Left ventricle myocardium superior (tissue), 1 donor: Measurements from ENCODE around the gene MLLT11. TPM values are rescaled to one million over a fixed set of nuclear protein-coding genes. Genes with fewer than 3 reads are reported as not detected.
"Not testable (repeated sequence)": the region's sequence is repeated elsewhere in the genome, so short reads cannot be mapped to it uniquely, and the experiment has no call there.

Experiments used
- ATAC-seq: fragments of 200-7000 bp; cut with Tn5 transposase; one replicate; pipeline ENCODE4 v1.9.1; 2020; ENCODE audit warnings: mild to moderate bottlenecking, moderate library complexity
- DNase-seq: peaks from one replicate; pipeline ENCODE4 v3.0.0-alpha.2; 2020
- intact Hi-C: fragments of 100-400 bp; cut with micrococcal nuclease; formaldehyde crosslinking; loops from one replicate; pipeline ENCODE4 v1.11.0; 2022
- total RNA-seq: library from RNA; stranded (reverse); fragmentation: NEBNext Ultra II Directional; extraction: Animal tissue kit (Norgen Biotek cat#: 25700); gene quantifications from one replicate; pipeline ENCODE4 v1.2.1, GENCODE V29; 2021
- donor health status: DM: no; HTN: yes; CAD: no; lungs with severe emphysema.

The MLLT11 gene
- total RNA-seq, 1 donor from 2014 or later = 1.8 TPM

DNA sequence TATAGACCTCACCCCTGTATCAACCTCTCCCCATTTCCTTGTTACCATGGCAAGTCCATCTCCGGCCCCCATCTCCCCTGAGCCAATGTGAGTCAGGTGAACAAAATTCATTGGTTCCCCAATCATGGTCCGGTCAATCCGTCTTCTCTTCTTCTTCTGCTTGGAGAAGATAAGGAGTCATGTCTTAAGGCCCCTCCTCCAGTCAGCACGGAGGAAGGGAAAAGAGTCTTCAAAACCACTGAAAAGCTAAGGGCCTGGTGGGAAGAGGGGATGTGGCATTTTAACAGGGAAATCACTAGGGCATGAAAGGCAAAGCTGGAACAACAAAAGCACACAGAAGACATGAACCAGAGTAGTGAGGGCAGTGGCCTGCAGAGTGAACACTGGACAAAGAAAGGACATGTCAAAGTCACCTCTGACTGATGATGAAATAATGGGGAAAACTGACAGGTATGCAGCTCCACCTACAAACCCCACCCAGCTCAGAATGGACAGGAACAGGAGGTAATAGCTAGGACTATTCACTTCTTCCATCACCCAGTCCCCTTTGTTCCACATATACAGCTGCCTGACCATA is 5.1 kb upstream of the MLLT11 start:
- DNase-seq = no peak
- no peak for ATAC-seq
- intact Hi-C loops = no loop called here

- intact Hi-C loops = no loop called here
- ATAC-seq (no peak), DNase-seq (no peak)
Observed at GRCh38 chr1:151055581-151055980, 4.6 kb upstream of the MLLT11 start.

DNA sequence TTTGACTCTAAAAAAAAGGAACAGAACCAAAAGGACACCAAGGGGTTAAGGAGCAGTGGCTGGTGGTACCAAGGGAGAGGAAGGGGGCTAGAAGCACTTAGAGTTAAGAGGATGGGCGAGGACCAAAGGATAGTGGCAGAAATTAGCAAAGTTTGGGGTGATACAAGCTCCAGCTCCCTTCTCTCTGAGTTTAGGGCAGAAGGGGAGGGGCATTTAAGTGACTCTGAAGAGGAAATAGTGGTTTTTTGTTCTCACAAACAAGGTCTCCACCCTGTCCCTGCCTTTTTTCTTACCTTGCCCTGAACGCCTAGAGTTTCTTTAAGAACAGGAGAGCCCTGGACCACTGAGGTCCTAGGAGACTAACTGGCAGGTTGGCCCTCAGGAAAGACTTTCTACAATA is 4.0 kb upstream of the MLLT11 start:
- DNase-seq = no peak
- intact Hi-C loops = no loop called here
- ATAC-seq = no peak

DNA sequence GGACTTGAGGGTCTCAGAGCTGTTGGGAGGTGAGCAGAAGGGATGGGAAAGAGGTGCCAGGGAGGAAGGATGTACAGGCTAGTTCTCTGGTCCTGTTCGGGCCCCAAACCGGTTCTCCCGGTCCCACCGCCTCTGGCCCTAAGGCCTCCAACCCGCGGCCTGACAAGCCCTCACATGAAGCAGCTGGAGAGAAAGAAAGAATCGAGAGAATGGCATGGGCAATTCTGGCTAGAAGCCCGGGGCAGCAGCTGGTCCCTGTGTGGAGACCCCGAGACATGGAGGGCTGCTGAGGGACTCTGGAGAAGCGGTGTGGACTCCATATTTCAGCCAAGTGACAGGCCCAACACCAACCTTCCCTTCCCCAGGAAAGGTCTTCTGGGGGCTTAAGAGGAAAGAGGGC is 1.5 kb upstream of the MLLT11 start:
- intact Hi-C loops = no loop called here
- ATAC-seq (peak; percentile 3), DNase-seq (no peak)

DNA sequence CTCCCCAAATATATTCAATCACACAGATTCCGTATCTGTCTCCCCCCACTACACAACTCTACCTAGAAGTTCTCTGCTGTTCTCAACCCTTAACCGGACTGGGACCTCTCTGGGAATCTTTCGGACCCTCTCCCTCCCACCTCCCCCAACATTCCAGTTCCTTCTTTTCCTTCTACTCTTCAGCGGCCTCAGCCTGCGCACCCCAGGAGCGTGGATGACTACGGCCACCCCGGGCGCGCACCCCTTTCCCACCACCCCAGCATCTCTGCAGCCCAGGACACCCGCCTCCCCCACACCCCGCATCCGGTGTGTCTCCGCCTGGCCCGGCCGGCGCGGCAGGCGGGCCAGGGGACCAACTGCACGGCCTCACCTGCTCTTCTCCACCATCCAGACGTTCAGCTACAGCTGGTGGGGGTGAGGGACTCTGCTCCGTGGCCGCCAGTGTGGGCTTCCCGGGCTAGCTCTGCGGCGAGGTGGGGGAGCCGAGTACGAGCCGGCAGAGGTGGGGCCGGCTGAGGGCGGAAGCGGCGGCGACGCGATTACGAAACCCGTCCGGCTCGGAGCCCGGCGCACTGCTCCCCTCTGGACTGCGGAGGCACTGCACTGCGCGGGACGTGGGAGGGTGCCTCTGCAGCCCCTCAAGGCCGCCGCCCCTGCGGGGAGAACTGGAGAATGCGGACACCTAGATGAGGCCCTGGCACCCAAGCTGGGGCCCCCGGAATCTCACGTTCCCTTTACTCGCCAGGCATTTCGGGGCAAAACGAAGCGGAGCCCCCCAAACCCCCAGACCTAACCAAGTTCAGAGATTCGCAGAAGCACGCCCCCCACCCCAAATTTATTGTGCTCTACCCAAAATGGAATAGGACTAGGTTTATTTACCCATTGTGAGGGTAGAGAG is 839 bp upstream of the MLLT11 start, which contains the start of gene CDC42SE1:
CDC42SE1 (minus strand) TSS at position 514 of the 898 bp plus-strand sequence. CDS start 3,892 bp downstream, outside the sequence.
- intact Hi-C loops = no loop called here
- ATAC-seq (peak; percentile 92), DNase-seq (peak; percentile 93)

DNA sequence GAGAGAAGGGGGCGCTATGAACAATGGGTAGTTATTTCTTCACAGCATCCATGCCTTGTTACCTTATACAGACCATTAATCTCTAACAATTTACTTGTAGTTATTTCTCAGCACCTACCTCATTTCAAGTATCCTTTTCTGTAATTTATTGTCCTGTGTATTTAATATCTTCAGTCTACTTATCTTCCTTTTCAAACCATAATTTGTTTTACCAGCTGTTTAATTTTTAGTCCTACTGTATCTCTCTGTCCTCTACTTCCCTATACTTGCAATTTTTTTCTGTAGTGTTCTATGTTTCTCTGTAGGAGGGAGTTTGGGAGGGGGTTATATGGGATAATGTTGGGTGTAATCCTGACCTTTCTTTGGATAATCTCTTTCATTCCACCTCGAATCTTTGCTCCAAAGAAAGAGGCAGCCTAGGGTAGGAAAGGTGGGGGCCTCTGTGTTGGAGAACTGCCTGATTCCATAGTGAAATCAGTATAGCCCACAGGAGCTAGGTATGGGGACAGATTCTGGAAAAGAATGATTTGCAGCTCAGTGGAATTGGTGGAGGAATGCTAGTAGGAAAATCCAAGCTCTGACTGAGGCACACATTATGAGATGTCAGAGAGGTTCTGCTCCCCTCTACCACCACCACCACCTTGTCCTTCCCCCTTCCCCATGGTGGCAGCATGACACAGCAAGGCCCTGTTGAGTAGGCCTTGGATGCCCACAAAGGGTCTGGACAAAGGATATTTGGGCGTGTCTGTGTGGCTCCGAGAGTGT is 642 bp downstream of the MLLT11 start:
- DNase-seq (no peak), ATAC-seq (no peak)
- intact Hi-C loops = no loop called here

- DNase-seq (no peak), ATAC-seq (no peak)
- intact Hi-C loops = no loop called here
Observed at GRCh38 chr1:151061704-151062103, 1.5 kb downstream of the MLLT11 start.

DNA sequence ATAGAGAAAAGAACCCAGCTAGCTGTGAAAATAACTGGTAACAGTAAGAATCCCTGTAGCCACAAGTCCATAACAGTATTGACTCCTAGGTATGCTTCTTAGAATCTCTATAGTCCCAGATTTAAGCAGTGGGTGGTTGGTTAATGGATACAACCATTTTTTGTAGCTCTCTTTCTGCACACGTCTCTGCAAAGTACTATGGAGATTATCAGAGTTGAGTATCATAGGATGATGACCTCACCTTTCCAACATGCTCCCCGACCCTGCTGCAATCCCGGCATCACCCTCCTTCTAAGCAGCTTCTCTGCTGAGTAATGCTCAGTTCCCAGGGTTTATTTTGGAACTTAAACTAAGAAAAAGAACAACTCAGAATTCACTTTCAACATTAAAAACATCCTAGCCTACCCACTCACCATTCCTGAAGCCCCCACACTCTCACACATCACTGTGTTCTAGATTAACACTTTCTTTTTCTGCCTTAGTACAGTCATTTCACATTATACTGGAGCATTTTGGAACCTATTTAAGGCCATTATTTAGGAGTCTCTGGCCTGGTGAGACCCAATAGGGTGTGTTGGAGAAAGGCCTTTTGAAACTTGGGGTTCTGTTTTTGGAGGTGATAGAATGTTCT is 2.7 kb downstream of the MLLT11 start:
- ATAC-seq (no peak), DNase-seq (no peak)
- intact Hi-C loops = no loop called here

- intact Hi-C loops = no loop called here
- ATAC-seq (no peak), DNase-seq (no peak)
Observed at GRCh38 chr1:151065089-151065645, 5.0 kb downstream of the MLLT11 start.

DNA sequence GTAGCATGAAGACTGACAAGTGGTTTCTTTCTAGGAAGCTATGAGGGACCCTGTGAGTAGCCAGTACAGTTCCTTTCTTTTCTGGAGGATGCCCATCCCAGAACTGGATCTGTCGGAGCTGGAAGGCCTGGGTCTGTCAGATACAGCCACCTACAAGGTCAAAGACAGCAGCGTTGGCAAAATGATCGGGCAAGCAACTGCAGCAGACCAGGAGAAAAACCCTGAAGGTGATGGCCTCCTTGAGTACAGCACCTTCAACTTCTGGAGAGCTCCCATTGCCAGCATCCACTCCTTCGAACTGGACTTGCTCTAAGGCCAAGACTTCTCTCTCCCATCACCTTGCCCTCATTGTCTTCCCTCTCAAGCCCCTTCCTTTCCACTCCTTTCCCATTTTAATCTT is 7.0 kb downstream of the MLLT11 start:
- intact Hi-C loops = no loop called here
- ATAC-seq (no peak), DNase-seq (no peak)

DNA sequence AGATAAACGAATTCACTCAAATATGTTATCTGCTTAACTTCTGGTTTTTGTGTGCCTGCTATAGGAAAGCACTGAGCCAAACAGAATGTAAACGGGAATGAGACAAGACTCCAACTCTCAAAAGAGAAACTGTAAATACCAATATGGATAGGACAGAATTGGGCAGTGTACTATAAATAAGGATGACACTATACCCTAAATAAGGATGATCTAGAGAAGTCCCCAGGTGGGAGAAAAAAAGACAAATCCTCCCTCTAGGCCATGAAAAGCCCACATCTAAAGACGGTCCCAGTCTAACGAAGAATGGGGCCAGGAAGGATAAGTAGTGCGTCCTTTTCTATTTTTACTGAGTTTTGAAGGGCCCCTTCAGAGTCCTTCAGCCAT is 8.9 kb downstream of the MLLT11 start:
- ATAC-seq = no peak
- DNase-seq = no peak
- intact Hi-C loops = no loop called here

DNA sequence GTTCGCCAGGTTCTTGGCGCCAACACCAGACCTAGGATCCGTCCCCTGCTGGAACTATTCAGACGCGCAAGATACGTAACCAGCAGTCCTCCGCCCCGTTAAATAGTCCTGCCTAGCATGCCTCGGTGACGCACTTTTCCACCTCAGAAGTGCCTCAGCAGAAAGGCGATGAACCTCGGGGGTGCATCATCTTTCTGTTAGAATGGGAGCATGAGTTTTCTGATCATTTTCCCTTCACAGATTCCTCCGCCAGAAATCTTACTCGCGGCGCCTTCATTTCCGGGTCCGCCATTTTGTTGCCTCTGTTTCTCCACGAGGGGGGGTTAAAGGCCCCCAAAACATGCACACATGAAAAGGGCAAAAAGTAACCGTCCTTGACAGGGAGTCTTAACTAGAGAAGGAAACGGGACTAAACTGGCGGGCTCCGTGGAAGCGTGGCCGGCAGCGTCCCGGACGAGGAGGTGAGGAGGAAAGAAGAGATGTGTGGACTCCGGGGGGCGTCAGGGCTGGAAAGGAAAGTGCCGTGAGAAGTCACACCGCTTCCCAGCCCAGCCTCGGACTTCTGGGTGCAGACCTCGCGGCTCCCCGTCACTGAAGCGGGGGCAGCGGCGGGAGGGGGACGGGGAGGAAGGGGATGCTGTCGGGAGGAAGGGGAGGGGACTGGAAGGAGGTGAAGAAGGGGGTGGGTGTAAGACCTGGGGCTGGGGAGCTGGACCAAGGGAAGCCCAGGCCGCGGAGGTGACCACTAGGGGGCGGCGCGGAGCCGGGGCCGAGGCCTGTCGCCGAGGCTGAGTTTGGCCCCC is 10.5 kb downstream of the MLLT11 start, which contains the start of gene GABPB2:
GABPB2 (plus strand) TSS at position 288 of the 803 bp plus-strand sequence. CDS start 17,429 bp downstream, outside the sequence.
- ATAC-seq = peak; percentile 94
- DNase-seq = peak; percentile 95
- intact Hi-C loops = no loop called here

DNA sequence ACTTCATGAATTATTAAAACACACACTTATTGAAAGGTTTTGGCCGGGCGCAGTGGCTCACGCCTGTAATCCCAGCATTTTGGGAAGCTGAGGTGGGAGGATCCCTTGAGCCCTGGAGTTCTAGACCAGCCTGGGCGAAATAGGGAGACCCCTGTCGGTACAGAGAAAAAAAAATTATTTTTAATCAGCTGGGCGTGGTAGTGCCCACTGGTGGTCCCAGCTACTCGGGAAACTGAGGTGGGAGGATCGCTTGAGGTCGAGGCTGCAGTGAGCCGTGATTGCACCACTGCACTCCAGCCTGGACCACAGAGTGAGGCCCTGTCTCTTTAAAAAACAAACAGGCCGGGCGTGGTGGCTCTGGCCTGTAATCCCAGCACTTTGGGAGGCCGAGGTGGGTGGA is 12.0 kb downstream of the MLLT11 start:
- ATAC-seq (no peak), DNase-seq (no peak)
- intact Hi-C loops = no loop called here

- DNase-seq (no peak), ATAC-seq (no peak)
- intact Hi-C loops = no loop called here
Observed at GRCh38 chr1:151085953-151086559, 25.9 kb downstream of the MLLT11 start.

GRCh38 chr1:151097426-151097825 is 37.2 kb downstream of the MLLT11 start:
- DNase-seq, ATAC-seq: not testable (repeated sequence)
- intact Hi-C loops = loop anchor here (5.0 kb wide), 1 partner anchor 60 kb away; the partner anchor contains the start of gene TNFAIP8L2

DNA sequence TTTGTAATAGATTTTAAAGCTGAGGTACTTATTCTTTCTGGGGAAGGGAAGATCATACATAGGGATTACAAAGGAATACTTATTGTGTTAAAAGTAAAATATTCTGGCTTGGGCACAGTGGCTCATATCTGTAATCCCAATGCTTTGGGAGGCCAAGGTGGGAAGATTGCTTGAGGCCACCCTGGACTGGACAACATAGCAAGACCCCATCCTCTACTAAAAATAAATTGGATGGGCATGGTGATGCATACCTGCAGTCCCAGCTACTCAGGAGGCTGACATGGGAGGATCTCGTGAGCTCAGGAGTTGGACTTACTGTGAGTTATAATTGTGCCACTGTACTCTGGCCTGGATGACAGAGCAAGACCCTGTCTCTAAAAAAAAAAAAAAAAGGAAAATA is 37.9 kb downstream of the MLLT11 start:
- intact Hi-C loops = loop anchor here (5.0 kb wide), 1 partner anchor 59 kb away; the partner anchor contains the start of gene TNFAIP8L2
- no peak for DNase-seq
- no peak for ATAC-seq

GRCh38 chr1:151104630-151105029 is 44.4 kb downstream of the MLLT11 start:
- intact Hi-C loops = no loop called here
- DNase-seq = no peak
- ATAC-seq = no peak

DNA sequence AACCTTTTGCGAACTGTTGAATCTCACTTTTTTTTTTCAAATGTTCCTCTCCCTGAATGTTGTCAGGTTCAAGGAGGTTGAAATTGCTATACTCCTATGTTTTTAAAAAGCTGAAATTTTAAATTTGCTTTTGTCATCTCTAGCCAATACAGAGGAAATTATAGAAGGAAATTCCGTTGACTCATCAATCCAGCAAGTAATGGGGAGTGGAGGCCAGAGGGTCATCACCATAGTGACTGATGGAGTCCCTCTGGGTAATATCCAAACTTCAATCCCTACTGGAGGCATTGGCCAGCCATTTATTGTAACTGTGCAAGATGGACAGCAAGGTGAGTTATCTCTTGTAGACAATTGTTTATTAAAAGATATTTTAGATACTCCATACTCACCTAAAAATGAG is 46.7 kb downstream of the MLLT11 start:
- ATAC-seq (no peak), DNase-seq (no peak)
- intact Hi-C loops = no loop called here
